ENCODE data around the gene CHRD.
A peak's percentile ranks its signal among the peaks of the same experiment; 100 is the strongest.

Gene CHRD

DNA sequence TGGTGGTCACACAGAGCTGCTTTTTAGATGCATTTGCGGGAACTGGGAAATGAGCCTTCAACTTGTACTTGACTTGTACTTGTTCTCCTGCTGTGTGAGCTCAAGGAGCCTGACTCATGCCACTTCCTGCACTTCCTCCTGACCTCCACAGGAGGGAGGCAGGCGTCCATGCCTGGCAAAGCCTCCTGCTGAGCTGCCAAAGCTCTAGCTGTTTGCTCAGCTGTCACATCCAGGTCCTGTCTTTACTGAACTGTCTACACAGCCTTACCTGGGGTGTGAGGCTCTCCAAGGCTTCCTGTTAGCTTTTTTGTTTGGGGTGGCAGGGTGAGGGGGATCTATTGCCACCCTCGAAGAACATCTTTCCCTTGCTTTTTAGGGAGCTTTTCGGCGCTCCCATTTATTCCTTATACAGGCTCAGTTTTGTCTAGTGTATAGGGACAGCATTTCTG is 8.3 kb upstream of the CHRD start:
- Histone ChIP-seq H3K27me3 (replicated peaks) (peaks cover 9% of the 10 kb centered on the region), H3K27ac (no peak overlapping the region), H3K36me3 (replicated peaks) (peaks cover 18% of the 10 kb centered on the region), H3K4me3 (ENCODE audit: low read depth, low read length) (no peak overlapping the region)
- in situ Hi-C loops (cut with HindIII; ENCODE audit: low pct_ligation_motif_present, low sequenced_read_pairs), result loop anchor here (25.0 kb wide), 1 partner anchor 166 kb away; no protein-coding TSS in a partner anchor
- TF ChIP-seq, protein P1, sequence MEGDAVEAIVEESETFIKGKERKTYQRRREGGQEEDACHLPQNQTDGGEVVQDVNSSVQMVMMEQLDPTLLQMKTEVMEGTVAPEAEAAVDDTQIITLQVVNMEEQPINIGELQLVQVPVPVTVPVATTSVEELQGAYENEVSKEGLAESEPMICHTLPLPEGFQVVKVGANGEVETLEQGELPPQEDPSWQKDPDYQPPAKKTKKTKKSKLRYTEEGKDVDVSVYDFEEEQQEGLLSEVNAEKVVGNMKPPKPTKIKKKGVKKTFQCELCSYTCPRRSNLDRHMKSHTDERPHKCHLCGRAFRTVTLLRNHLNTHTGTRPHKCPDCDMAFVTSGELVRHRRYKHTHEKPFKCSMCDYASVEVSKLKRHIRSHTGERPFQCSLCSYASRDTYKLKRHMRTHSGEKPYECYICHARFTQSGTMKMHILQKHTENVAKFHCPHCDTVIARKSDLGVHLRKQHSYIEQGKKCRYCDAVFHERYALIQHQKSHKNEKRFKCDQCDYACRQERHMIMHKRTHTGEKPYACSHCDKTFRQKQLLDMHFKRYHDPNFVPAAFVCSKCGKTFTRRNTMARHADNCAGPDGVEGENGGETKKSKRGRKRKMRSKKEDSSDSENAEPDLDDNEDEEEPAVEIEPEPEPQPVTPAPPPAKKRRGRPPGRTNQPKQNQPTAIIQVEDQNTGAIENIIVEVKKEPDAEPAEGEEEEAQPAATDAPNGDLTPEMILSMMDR (IDR thresholded peaks at IDR 0.05; ENCODE audit: low read depth, low read length, missing control alignments), result peak; percentile 99
- peak; percentile 76 for DNase-seq

DNA sequence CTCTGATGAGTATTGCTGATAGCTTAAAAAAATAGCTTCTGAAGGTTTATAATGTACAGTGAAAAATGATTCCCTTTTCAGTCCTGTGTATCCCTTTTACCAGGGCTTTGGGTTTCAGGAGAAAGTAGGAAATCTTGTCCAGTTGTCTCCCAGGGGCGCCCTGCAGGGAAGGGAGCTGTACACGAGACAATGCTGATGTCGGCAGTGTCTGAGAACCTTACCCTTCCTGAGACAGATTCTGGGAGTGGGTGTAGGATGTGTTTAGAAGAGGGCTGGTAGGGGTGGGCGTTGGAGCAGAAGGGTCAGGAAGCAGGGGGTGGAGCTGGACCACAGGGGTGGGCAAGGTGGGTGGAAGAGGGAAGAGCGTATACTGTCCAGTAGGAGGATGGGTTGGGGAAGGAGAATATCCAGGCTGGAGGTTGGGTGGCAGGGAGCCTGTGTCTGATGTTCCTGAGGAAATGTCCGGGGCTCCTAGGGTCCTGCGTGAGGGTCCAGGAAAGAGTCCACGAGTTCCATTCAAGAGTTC is 7.5 kb upstream of the CHRD start:
- Histone ChIP-seq H3K27ac (no peak overlapping the region), H3K4me3 (ENCODE audit: low read depth, low read length) (no peak overlapping the region), H3K27me3 (replicated peaks) (peaks cover 9% of the 10 kb centered on the region), H3K36me3 (replicated peaks) (peaks cover 13% of the 10 kb centered on the region)
- TF ChIP-seq, protein P1 (IDR thresholded peaks at IDR 0.05; ENCODE audit: low read depth, low read length, missing control alignments), result no peak
- in situ Hi-C loops (cut with HindIII; ENCODE audit: low pct_ligation_motif_present, low sequenced_read_pairs), result loop anchor here (25.0 kb wide), 1 partner anchor 165 kb away; no protein-coding TSS in a partner anchor
- DNase-seq, result no peak

DNA sequence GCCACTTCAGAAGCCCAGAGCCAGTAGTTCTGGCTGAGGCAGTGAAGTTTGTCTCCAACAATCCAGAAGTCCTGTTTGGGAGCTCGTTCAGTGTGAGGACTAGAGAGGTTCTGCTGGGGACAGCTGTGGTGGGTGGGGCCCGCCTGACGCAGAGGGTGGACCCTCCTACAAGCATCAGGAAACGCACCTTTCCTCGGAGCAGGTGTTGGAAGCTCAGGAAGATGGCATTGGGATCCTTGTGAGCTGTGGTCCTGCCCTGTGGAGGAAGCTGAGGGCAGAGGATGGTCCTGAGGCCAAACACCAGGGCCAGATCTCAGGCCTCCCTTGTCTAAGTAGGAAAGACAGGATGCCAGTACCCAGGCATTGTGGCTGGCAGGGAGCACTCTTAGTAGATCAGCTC is 6.9 kb upstream of the CHRD start:
- H3K27me3 ChIP-seq (replicated peaks), result peaks cover 10% of the 10 kb centered on the region
- DNase-seq, result no peak
- TF ChIP-seq, protein P1 (IDR thresholded peaks at IDR 0.05; ENCODE audit: low read depth, low read length, missing control alignments), result no peak
- H3K4me3 ChIP-seq (ENCODE audit: low read depth, low read length), result no peak overlapping the region
- no peak overlapping the region for H3K27ac ChIP-seq
- peaks cover 13% of the 10 kb centered on the region for H3K36me3 ChIP-seq (replicated peaks)
- in situ Hi-C loops (cut with HindIII; ENCODE audit: low pct_ligation_motif_present, low sequenced_read_pairs), result loop anchor here (25.0 kb wide), 1 partner anchor 164 kb away; no protein-coding TSS in a partner anchor

DNA sequence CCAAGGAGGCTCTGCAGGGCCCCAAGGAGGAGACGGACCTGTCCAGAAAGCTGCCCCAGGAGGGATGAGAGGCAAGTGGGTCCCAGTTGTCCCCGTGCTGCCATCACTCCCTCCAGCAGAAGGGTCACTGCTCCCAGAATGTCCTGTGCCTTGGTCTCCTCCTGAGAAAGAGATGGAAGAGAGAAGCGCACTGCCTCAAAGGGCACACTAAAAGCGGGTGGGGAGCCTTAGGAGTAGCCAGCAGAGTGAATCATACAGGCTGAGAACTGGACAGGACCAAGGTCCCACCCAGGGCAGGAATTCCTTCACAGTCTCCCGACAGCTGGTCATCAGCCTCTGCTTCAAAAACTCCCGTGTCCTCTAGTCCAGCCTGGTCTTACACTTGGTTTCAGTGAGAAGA is 6.4 kb upstream of the CHRD start:
- in situ Hi-C loops (cut with HindIII; ENCODE audit: low pct_ligation_motif_present, low sequenced_read_pairs), result loop anchor here (25.0 kb wide), 1 partner anchor 164 kb away; no protein-coding TSS in a partner anchor
- peaks cover 15% of the 10 kb centered on the region for H3K27me3 ChIP-seq (replicated peaks)
- DNase-seq, result no peak
- H3K27ac ChIP-seq, result no peak overlapping the region
- TF ChIP-seq, protein P1 (IDR thresholded peaks at IDR 0.05; ENCODE audit: low read depth, low read length, missing control alignments), result no peak
- H3K36me3 ChIP-seq (replicated peaks), result peaks cover 7% of the 10 kb centered on the region
- H3K4me3 ChIP-seq (ENCODE audit: low read depth, low read length), result no peak overlapping the region

DNA sequence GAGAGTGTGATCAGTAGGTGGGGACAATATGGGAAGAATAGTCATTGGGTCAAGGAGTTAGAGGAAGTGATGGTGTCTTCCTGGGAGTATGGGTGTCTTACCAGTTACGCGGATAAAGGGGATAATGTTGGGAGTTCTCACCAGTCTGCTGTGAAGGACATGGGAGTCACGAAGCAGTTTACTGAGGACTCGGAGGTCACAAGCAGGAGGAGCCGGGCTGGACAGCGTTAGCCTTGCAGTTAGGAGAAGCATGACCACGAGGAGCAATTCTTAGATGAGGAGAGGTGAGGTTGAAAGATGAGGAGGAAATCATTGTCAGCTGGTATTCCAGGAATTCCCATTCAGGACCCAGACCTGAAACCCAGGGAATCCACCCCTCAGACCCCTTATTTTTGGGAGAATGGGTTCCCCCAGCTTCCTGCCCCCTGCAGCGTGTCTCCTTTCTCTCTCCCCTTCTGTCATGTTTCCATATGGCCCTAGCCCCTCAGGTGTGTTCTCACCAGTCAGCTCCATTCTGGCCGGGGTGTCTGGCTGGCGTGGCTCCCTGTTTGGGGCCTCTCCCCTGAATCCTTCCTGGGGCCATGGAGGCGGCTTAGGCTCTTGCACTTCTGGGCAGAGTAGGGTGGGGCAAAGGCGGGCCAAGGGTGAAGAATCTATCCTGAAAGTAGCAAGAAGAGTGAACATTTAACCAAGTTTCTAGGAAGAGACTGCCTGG is 4.0 kb upstream of the CHRD start:
- Histone ChIP-seq H3K27ac (no peak overlapping the region), H3K4me3 (ENCODE audit: low read depth, low read length) (no peak overlapping the region), H3K36me3 (replicated peaks) (no peaks in the 10 kb centered on the region), H3K27me3 (replicated peaks) (peaks cover 33% of the 10 kb centered on the region)
- TF ChIP-seq, protein P1 (IDR thresholded peaks at IDR 0.05; ENCODE audit: low read depth, low read length, missing control alignments), result no peak
- no peak for DNase-seq
- in situ Hi-C loops (cut with HindIII; ENCODE audit: low pct_ligation_motif_present, low sequenced_read_pairs), result no loop called here
